Sigmoid colon (tissue), 7 donors: ENCODE measurements around the gene PSAT1. TPM values are rescaled to one million over a fixed set of nuclear protein-coding genes. Genes with fewer than 3 reads are reported as not detected.

Experiments used
- DNase-seq: peaks from one replicate; pipeline ENCODE4 v3.0.0-alpha.2; 2019
- H3K27ac ChIP-seq, 4 donors: fragments of 200-600 bp; sonication (generic); one replicate each; pipeline ENCODE4 v1.5.1; 2016 to 2019; ENCODE audit warnings: mild to moderate bottlenecking in 1 of 4
- H3K27me3 ChIP-seq, 3 donors: fragments of 200-600 bp; sonication (generic); one replicate each; pipeline ENCODE4 v1.5.1; 2019; ENCODE audit warnings: mild to moderate bottlenecking in 1 of 3
- H3K36me3 ChIP-seq, 4 donors: fragments of 200-600 bp; sonication (generic); one replicate each; pipeline ENCODE4 v1.5.1; 2016 to 2019
- H3K4me1 ChIP-seq, 4 donors: fragments of 200-600 bp; sonication (generic); one replicate each; pipeline ENCODE4 v1.5.1; 2017 to 2019
- H3K4me3 ChIP-seq, 4 donors: fragments of 200-600 bp; sonication (generic); one replicate each; pipeline ENCODE4 v1.5.1; 2017 to 2019; ENCODE audit warnings: mild to moderate bottlenecking in 2 of 4, moderate library complexity in 1 of 4
- H3K9me3 ChIP-seq, 4 donors: fragments of 200-600 bp in 3 of 4; sonication (generic) in 3 of 4; one replicate each; pipeline versions ENCODE4 v1.5.1 to v1.6.1; 2013 to 2019
- CTCF ChIP-seq, 4 experiments: fragments of 450-650 bp in 3 of 4; fragments of 200-600 bp in 1 of 4; IDR thresholded peaks; one replicate each; pipeline ENCODE4 v1.5.1; 2016 to 2019; ENCODE audit warnings: antibody characterized with exemption in 4 of 4, mild to moderate bottlenecking in 3 of 4, moderate library complexity in 2 of 4
- EP300 ChIP-seq, 4 donors: sonication (generic); formaldehyde crosslinking; IDR thresholded peaks; one replicate each; pipeline ENCODE4 v1.6.1; 2017; ENCODE audit warnings: antibody characterized with exemption in 4 of 4
- POLR2A ChIP-seq, 2 donors: fragments of 450-650 bp; IDR thresholded peaks; one replicate each; pipeline ENCODE4 v1.6.1; 2016; ENCODE audit warnings: antibody characterized with exemption in 2 of 2, mild to moderate bottlenecking in 2 of 2, moderate library complexity in 2 of 2
- POLR2AphosphoS5 ChIP-seq, 4 donors: sonication (generic); formaldehyde crosslinking; IDR thresholded peaks; one replicate each; pipeline ENCODE4 v1.6.1; 2017; ENCODE audit warnings: antibody characterized with exemption in 4 of 4
- WGBS, 2 donors: extraction: QIAGEN DNeasy Blood & Tissue Kit; methylation state at CpG; one replicate each; pipeline ENCODE4 v1.1.7; 2013; 5-methylcytosine and 5-hydroxymethylcytosine counted together
- intact Hi-C: fragments of 100-400 bp; cut with DNase I; formaldehyde crosslinking; loops from one replicate; pipeline ENCODE4 v1.15.1; 2023
- polyA plus RNA-seq, 3 donors: library from polyadenylated mRNA; stranded (reverse); fragments of 200-250 nt; gene quantifications; one replicate each; pipeline ENCODE4 v1.2.3, GENCODE V29; 2013
- total RNA-seq, 4 donors: library from RNA; depleted of rRNA; stranded (reverse); fragments of >200 nt; gene quantifications; one replicate each; pipeline ENCODE4 v1.1.0, GENCODE V29; 2016
- donor health status: healthy with polysubstance abuse.
- donor health status: Bipolar disorder and iron deficiency.
- donor health status: healthy.

Gene PSAT1
- total and polyA plus RNA-seq, 7 donors, result 1.2 to 34.4 (median 2.5) TPM

- intact Hi-C loops, result no loop called here
- H3K9me3 ChIP-seq, result no peaks in the 10 kb centered on the region
Measured at GRCh38 chr9:78272307-78272706, 24.6 kb upstream of the PSAT1 start.

GRCh38 chr9:78273761-78274160, 23.2 kb upstream of the PSAT1 start:
- Histone ChIP-seq H3K9me3 (no peaks in the 10 kb centered on the region), H3K27me3 (no peaks in the 10 kb centered on the region), H3K4me3 (no peak overlapping the region), H3K36me3 (peaks cover 0 to 8% (median 0%) of the 10 kb centered on the region in 4 donors), H3K4me1 (peaks cover 0 to 8% (median 4%) of the 10 kb centered on the region in 4 donors), H3K27ac (no peak overlapping the region)
- WGBS, 2 donors, result 94 to 99% methylated on average over 3 of the region's 3 CpGs
- DNase-seq, result no peak
- no peak for TF ChIP-seq CTCF (IDR thresholded peaks at IDR 0.05)
- no peak for TF ChIP-seq POLR2AphosphoS5 (IDR thresholded peaks at IDR 0.05)
- no peak for TF ChIP-seq POLR2A (IDR thresholded peaks at IDR 0.05)
- TF ChIP-seq EP300 (IDR thresholded peaks at IDR 0.05), result no peak
- intact Hi-C loops, result no loop called here

More at GRCh38 chr9:78272307-78272706, 24.6 kb upstream of the PSAT1 start:
- TF ChIP-seq POLR2A (IDR thresholded peaks at IDR 0.05), result no peak
- TF ChIP-seq CTCF (IDR thresholded peaks at IDR 0.05), result no peak
- TF ChIP-seq EP300 (IDR thresholded peaks at IDR 0.05), result no peak
- no peak for TF ChIP-seq POLR2AphosphoS5 (IDR thresholded peaks at IDR 0.05)
- Histone ChIP-seq H3K36me3 (peaks cover 0 to 21% (median under 1%) of the 10 kb centered on the region in 4 donors), H3K27me3 (no peaks in the 10 kb centered on the region), H3K4me1 (no peaks in the 10 kb centered on the region), H3K27ac (no peak overlapping the region), H3K4me3 (no peak overlapping the region)
- DNase-seq, result no peak

- Histone ChIP-seq H3K4me3 (no peak overlapping the region), H3K27ac (no peak overlapping the region), H3K36me3 (no peaks in the 10 kb centered on the region), H3K9me3 (no peaks in the 10 kb centered on the region), H3K4me1 (peaks cover 0 to 24% (median 19%) of the 10 kb centered on the region in 4 donors), H3K27me3 (no peaks in the 10 kb centered on the region)
- 61 to 67% methylated on average over 5 of the region's 5 CpGs for WGBS, 2 donors
- no peak for DNase-seq
- peak; percentile 32 to 66 (median 46) for TF ChIP-seq POLR2AphosphoS5 (IDR thresholded peaks at IDR 0.05)
- no peak for TF ChIP-seq POLR2A (IDR thresholded peaks at IDR 0.05)
- TF ChIP-seq CTCF (IDR thresholded peaks at IDR 0.05), result no peak
- no peak for TF ChIP-seq EP300 (IDR thresholded peaks at IDR 0.05)
- intact Hi-C loops, result loop anchor here (5.0 kb wide), 1 partner anchor 89 kb away; no protein-coding TSS in a partner anchor
Measured at GRCh38 chr9:78278177-78278777, 18.6 kb upstream of the PSAT1 start.

- TF ChIP-seq POLR2A (IDR thresholded peaks at IDR 0.05) (no peak), POLR2AphosphoS5 (IDR thresholded peaks at IDR 0.05) (no peak), EP300 (IDR thresholded peaks at IDR 0.05) (no peak), CTCF (IDR thresholded peaks at IDR 0.05) (no peak)
- Histone ChIP-seq H3K27me3 (no peaks in the 10 kb centered on the region), H3K4me1 (peaks cover 0 to 24% (median 19%) of the 10 kb centered on the region in 4 donors), H3K36me3 (no peaks in the 10 kb centered on the region), H3K9me3 (no peaks in the 10 kb centered on the region), H3K4me3 (no peak overlapping the region), H3K27ac (no peak overlapping the region)
- DNase-seq, result no peak
- WGBS, 2 donors, result 84 to 88% methylated on average over 1 of the region's 1 CpG
- intact Hi-C loops, result loop anchor here (5.0 kb wide), 1 partner anchor 88 kb away; no protein-coding TSS in a partner anchor
Measured at GRCh38 chr9:78278801-78279200, 18.1 kb upstream of the PSAT1 start.
